ENCODE measurements around the gene DHRS11.

The DHRS11 gene

DNA sequence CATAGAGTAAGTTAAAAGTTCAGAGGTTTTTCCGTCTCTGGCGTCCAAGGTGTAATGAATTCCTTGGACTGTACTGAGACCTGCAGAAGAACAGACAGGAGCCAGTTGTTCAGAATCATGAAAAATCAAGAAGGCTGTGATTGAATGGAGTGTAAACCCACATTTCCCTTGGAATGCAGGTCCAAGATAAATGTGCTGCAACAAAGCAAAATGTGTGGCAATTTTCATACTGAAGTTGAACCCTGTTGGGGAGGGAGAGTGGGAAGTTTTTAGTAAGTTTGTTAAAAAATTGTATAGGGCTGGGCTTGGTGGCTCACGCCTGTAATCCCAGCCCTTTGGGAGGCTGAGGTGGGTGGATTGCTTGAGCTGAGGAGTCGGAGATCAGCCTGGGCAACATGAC lies 25.6 kb upstream of the DHRS11 start:
- TF ChIP-seq, protein P1, sequence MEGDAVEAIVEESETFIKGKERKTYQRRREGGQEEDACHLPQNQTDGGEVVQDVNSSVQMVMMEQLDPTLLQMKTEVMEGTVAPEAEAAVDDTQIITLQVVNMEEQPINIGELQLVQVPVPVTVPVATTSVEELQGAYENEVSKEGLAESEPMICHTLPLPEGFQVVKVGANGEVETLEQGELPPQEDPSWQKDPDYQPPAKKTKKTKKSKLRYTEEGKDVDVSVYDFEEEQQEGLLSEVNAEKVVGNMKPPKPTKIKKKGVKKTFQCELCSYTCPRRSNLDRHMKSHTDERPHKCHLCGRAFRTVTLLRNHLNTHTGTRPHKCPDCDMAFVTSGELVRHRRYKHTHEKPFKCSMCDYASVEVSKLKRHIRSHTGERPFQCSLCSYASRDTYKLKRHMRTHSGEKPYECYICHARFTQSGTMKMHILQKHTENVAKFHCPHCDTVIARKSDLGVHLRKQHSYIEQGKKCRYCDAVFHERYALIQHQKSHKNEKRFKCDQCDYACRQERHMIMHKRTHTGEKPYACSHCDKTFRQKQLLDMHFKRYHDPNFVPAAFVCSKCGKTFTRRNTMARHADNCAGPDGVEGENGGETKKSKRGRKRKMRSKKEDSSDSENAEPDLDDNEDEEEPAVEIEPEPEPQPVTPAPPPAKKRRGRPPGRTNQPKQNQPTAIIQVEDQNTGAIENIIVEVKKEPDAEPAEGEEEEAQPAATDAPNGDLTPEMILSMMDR (IDR thresholded peaks at IDR 0.05; ENCODE audit: unreplicated experiment in 3 of 3), result no peak
- Mint-ChIP-seq H3K4me1 (no peaks in the 10 kb centered on the region), H3K4me3 (no peak overlapping the region), H3K9me3 (no peaks in the 10 kb centered on the region), H3K27ac (no peak overlapping the region), H3K36me3 (ENCODE audit: low read depth) (peaks cover 70% of the 10 kb centered on the region), H3K27me3 (ENCODE audit: low read depth) (no peaks in the 10 kb centered on the region)

DNA sequence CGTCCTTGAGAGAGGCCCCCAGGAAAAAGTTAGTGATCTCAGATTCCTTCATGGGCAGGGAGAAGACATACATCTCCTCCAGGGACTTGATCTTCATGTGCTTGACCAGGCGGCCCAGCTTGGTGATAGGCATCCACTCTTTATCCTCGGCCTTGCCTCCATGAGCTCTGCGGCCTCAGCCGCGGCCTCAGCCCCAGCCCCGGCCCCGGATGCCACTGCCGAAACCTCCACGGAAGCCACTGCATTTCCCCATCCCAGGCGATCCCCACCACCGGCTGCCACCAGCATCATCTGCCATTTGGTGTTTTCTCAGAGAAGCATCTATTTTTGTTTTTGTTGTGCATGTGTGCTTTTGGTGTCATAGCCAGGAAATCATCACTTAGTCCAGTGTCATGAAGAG lies 16.7 kb upstream of the DHRS11 start:
- no peaks in the 10 kb centered on the region for H3K4me1 Mint-ChIP-seq
- peaks cover 57% of the 10 kb centered on the region for H3K36me3 Mint-ChIP-seq (ENCODE audit: low read depth)
- no peaks in the 10 kb centered on the region for H3K9me3 Mint-ChIP-seq
- no peaks in the 10 kb centered on the region for H3K27me3 Mint-ChIP-seq (ENCODE audit: low read depth)
- TF ChIP-seq, protein P1 (IDR thresholded peaks at IDR 0.05; ENCODE audit: unreplicated experiment in 3 of 3), result no peak
- H3K27ac Mint-ChIP-seq, result no peak overlapping the region
- no peak overlapping the region for H3K4me3 Mint-ChIP-seq

DNA sequence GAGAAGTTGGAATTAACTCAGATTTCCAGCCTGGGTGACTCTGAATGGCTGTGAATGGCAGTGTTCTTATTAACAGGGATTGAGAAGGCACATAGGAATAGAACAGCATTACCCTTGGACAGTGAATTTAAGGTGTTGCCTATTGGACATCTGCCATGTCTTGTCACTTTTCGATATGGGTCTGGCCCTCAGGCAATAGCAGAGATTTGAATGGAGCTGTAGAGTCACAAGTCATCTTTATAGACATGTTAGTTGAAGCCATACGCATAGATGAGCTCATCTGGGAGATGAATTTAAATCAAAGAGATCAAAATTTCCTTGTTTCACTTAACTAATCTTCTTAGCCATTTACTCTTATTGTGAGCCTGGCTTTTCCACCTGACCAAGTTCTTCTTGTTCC lies 14.9 kb upstream of the DHRS11 start:
- TF ChIP-seq, protein P1 (IDR thresholded peaks at IDR 0.05; ENCODE audit: unreplicated experiment in 3 of 3), result no peak
- Mint-ChIP-seq H3K9me3 (no peaks in the 10 kb centered on the region), H3K27me3 (ENCODE audit: low read depth) (no peaks in the 10 kb centered on the region), H3K36me3 (ENCODE audit: low read depth) (peaks cover 70% of the 10 kb centered on the region), H3K4me3 (no peak overlapping the region), H3K4me1 (no peaks in the 10 kb centered on the region), H3K27ac (no peak overlapping the region)

DNA sequence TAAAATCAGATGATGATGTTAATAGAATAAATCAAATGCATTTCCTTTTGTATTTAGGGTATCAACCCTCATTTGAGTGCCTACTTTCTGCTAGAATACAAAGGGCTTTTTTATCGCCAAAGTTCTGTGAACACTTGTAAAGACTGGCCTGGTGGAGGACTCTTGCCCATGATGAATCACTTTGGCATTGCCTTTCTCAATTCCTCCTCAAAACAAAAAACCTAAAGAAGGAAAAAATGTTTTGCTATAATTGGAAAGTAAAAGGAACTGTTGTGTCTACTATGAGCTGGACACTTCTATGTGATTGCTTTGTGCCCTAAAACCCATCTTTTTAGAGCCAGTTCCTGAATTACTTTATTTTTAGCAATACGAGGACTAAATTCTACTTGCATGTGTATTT lies 13.0 kb upstream of the DHRS11 start:
- H3K27me3 Mint-ChIP-seq (ENCODE audit: low read depth), result no peaks in the 10 kb centered on the region
- H3K9me3 Mint-ChIP-seq, result no peaks in the 10 kb centered on the region
- H3K27ac Mint-ChIP-seq, result no peak overlapping the region
- TF ChIP-seq, protein P1 (IDR thresholded peaks at IDR 0.05; ENCODE audit: unreplicated experiment in 3 of 3), result no peak
- H3K36me3 Mint-ChIP-seq (ENCODE audit: low read depth), result peaks cover 61% of the 10 kb centered on the region
- H3K4me3 Mint-ChIP-seq, result no peak overlapping the region
- no peaks in the 10 kb centered on the region for H3K4me1 Mint-ChIP-seq

DNA sequence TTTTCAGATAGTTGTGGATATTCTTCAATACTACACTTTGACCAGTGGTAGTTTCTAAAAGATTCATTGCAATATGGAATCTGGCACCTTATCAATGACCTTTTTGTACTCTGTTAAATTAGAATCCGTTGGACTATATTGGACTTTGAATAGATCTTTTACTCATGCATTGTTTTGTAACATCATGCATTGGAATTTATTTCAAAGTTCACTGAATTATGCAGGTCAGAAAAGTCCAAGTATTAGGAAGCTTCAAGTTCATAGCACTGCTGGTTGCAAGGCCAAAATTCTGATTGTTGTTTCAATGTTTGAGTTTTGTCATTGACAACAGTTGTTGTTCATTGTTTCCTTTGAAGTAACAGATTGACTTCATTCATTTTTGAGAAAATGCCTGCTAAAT lies 7.9 kb upstream of the DHRS11 start:
- TF ChIP-seq, protein P1 (IDR thresholded peaks at IDR 0.05; ENCODE audit: unreplicated experiment in 3 of 3), result no peak
- Mint-ChIP-seq H3K4me3 (no peak overlapping the region), H3K36me3 (ENCODE audit: low read depth) (peaks cover 60% of the 10 kb centered on the region), H3K27ac (no peak overlapping the region), H3K4me1 (no peaks in the 10 kb centered on the region), H3K27me3 (ENCODE audit: low read depth) (no peaks in the 10 kb centered on the region), H3K9me3 (no peaks in the 10 kb centered on the region)

DNA sequence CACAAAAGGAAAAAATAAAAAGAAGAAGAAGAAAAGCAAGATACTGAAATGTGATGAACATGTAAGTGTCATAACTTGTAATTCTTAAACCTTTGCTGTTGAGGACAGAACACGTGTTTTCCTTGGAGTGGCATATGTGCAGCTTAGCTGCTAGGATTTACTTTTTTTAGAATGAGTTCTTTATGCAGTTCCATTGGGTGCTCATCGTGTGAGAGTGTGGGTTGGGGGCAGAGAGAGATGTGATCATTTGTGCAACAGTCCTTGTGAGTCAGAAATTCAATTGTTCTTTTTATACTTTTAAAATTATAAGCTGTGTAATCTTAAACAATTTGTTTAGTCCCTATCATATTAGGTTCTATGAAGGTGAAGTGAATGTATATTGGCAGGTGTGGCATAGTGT lies 5.5 kb upstream of the DHRS11 start:
- Mint-ChIP-seq H3K4me1 (peaks cover 6% of the 10 kb centered on the region), H3K9me3 (no peaks in the 10 kb centered on the region), H3K27ac (no peak overlapping the region), H3K27me3 (ENCODE audit: low read depth) (no peaks in the 10 kb centered on the region), H3K4me3 (no peak overlapping the region), H3K36me3 (ENCODE audit: low read depth) (peaks cover 48% of the 10 kb centered on the region)
- TF ChIP-seq, protein P1 (IDR thresholded peaks at IDR 0.05; ENCODE audit: unreplicated experiment in 3 of 3), result no peak
